WTC11 (cell line): Measurements from ENCODE around the gene CCDC80.

Experiments
- GRHL2 ChIP-seq: fragments of 250-450 bp; sonication (Bioruptor Pico); IDR thresholded peaks from 2 replicates; pipeline ENCODE4 v1.8.0; 2022; ENCODE audit warnings: mild to moderate bottlenecking, moderate library complexity; ENCODE audit not compliant: insufficient replicate concordance, severe bottlenecking
- MYBL2 ChIP-seq: sonication (generic); formaldehyde crosslinking; IDR thresholded peaks from 2 replicates; pipeline ENCODE4 v1.8.1; 2023; ENCODE audit warnings: mild to moderate bottlenecking, moderate library complexity, missing genetic modification reagents
- NR3C1 ChIP-seq: sonication (generic); formaldehyde crosslinking; conservative IDR thresholded peaks from 2 replicates; pipeline ENCODE4 v1.8.1; 2023; ENCODE audit warnings: low read depth, mild to moderate bottlenecking, missing genetic modification reagents
- PRRX2 ChIP-seq: fragments of 250-450 bp; sonication (Bioruptor Pico); IDR thresholded peaks from 2 replicates; pipeline ENCODE4 v1.8.0; 2021; ENCODE audit warnings: mild to moderate bottlenecking
- SMAD4 ChIP-seq: sonication (generic); formaldehyde crosslinking; IDR thresholded peaks from 2 replicates; pipeline ENCODE4 v1.8.0; 2022; ENCODE audit warnings: mild to moderate bottlenecking, missing genetic modification reagents
- ZNF121 ChIP-seq: sonication (generic); formaldehyde crosslinking; IDR thresholded peaks from 2 replicates; pipeline ENCODE4 v1.8.0; 2023; ENCODE audit warnings: missing genetic modification reagents
- ZNF138 ChIP-seq: sonication (generic); formaldehyde crosslinking; conservative IDR thresholded peaks from 2 replicates; pipeline ENCODE4 v1.8.1; 2022; ENCODE audit warnings: mild to moderate bottlenecking, moderate library complexity, missing genetic modification reagents
- TF ChIP-seq, protein P1 (sequence below): sonication (generic); formaldehyde crosslinking; IDR thresholded peaks from 2 replicates; pipeline ENCODE4 v1.8.1; 2023; ENCODE audit warnings: mild to moderate bottlenecking, missing genetic modification reagents, moderate library complexity
- TF ChIP-seq, protein P2 (sequence below): sonication (generic); formaldehyde crosslinking; IDR thresholded peaks from 2 replicates; pipeline ENCODE4 v1.8.0; 2022; ENCODE audit warnings: mild to moderate bottlenecking, missing genetic modification reagents
- TF ChIP-seq, protein P3 (sequence below): fragments of 200-600 bp; IDR thresholded peaks from 2 replicates; pipeline ENCODE4 v1.8.0; 2022; ENCODE audit warnings: antibody characterized with exemption
- TF ChIP-seq, protein P4 (sequence below): fragments of 250-450 bp; sonication (Bioruptor Pico); IDR thresholded peaks from 2 replicates; pipeline ENCODE4 v1.9.0; 2021; ENCODE audit warnings: mild to moderate bottlenecking, borderline replicate concordance

DNA sequence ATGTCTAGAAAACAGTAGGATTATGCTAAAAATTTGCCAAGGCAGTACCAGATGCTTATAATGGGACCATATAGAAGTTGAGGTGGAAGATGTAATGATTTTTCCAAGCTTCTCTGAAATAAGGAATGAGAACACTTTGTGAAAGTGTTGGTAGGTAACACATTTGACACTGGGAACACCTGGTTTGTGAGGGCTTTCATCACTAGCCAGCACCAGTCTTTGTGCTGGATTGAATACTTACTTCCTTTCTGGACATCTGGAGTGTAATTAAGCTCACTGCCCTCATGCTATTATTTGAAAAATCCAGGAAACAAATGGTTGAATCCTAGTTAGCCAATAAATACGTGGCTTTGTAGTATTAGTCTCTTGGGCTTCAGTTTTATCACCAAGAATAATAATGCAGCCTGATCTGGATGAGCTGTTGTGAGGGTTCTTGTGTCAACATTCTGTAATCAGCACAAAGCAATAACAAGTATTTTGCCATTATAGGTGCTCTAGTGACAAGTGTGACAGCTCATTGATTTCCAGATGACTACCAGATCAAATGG, 12.9 kb downstream of the CCDC80 start:
- TF ChIP-seq NR3C1 = no peak
- TF ChIP-seq MYBL2 (CRISPR knock-in tag) = no peak
- TF ChIP-seq, protein P1, sequence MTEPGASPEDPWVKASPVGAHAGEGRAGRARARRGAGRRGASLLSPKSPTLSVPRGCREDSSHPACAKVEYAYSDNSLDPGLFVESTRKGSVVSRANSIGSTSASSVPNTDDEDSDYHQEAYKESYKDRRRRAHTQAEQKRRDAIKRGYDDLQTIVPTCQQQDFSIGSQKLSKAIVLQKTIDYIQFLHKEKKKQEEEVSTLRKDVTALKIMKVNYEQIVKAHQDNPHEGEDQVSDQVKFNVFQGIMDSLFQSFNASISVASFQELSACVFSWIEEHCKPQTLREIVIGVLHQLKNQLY = no peak
- TF ChIP-seq ZNF138 = no peak
- no peak for TF ChIP-seq ZNF121 (CRISPR knock-in tag)
- TF ChIP-seq, protein P2, sequence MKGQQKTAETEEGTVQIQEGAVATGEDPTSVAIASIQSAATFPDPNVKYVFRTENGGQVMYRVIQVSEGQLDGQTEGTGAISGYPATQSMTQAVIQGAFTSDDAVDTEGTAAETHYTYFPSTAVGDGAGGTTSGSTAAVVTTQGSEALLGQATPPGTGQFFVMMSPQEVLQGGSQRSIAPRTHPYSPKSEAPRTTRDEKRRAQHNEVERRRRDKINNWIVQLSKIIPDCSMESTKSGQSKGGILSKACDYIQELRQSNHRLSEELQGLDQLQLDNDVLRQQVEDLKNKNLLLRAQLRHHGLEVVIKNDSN (CRISPR knock-in tag) = no peak
- no peak for TF ChIP-seq SMAD4 (CRISPR knock-in tag)
- TF ChIP-seq, protein P3, sequence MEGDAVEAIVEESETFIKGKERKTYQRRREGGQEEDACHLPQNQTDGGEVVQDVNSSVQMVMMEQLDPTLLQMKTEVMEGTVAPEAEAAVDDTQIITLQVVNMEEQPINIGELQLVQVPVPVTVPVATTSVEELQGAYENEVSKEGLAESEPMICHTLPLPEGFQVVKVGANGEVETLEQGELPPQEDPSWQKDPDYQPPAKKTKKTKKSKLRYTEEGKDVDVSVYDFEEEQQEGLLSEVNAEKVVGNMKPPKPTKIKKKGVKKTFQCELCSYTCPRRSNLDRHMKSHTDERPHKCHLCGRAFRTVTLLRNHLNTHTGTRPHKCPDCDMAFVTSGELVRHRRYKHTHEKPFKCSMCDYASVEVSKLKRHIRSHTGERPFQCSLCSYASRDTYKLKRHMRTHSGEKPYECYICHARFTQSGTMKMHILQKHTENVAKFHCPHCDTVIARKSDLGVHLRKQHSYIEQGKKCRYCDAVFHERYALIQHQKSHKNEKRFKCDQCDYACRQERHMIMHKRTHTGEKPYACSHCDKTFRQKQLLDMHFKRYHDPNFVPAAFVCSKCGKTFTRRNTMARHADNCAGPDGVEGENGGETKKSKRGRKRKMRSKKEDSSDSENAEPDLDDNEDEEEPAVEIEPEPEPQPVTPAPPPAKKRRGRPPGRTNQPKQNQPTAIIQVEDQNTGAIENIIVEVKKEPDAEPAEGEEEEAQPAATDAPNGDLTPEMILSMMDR = no peak
- no peak for TF ChIP-seq GRHL2 (CRISPR knock-in tag)
- TF ChIP-seq, protein P4, sequence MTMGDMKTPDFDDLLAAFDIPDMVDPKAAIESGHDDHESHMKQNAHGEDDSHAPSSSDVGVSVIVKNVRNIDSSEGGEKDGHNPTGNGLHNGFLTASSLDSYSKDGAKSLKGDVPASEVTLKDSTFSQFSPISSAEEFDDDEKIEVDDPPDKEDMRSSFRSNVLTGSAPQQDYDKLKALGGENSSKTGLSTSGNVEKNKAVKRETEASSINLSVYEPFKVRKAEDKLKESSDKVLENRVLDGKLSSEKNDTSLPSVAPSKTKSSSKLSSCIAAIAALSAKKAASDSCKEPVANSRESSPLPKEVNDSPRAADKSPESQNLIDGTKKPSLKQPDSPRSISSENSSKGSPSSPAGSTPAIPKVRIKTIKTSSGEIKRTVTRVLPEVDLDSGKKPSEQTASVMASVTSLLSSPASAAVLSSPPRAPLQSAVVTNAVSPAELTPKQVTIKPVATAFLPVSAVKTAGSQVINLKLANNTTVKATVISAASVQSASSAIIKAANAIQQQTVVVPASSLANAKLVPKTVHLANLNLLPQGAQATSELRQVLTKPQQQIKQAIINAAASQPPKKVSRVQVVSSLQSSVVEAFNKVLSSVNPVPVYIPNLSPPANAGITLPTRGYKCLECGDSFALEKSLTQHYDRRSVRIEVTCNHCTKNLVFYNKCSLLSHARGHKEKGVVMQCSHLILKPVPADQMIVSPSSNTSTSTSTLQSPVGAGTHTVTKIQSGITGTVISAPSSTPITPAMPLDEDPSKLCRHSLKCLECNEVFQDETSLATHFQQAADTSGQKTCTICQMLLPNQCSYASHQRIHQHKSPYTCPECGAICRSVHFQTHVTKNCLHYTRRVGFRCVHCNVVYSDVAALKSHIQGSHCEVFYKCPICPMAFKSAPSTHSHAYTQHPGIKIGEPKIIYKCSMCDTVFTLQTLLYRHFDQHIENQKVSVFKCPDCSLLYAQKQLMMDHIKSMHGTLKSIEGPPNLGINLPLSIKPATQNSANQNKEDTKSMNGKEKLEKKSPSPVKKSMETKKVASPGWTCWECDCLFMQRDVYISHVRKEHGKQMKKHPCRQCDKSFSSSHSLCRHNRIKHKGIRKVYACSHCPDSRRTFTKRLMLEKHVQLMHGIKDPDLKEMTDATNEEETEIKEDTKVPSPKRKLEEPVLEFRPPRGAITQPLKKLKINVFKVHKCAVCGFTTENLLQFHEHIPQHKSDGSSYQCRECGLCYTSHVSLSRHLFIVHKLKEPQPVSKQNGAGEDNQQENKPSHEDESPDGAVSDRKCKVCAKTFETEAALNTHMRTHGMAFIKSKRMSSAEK (CRISPR knock-in tag) = no peak
- TF ChIP-seq PRRX2 (CRISPR knock-in tag) = no peak
